NCI-H774 (cell line): ENCODE data around the gene ARHGAP5.

Experiments
- DNase-seq: peaks from one replicate; lab custom pipeline; 2025; lab: John Stamatoyannopoulos, UW

Gene ARHGAP5

DNA sequence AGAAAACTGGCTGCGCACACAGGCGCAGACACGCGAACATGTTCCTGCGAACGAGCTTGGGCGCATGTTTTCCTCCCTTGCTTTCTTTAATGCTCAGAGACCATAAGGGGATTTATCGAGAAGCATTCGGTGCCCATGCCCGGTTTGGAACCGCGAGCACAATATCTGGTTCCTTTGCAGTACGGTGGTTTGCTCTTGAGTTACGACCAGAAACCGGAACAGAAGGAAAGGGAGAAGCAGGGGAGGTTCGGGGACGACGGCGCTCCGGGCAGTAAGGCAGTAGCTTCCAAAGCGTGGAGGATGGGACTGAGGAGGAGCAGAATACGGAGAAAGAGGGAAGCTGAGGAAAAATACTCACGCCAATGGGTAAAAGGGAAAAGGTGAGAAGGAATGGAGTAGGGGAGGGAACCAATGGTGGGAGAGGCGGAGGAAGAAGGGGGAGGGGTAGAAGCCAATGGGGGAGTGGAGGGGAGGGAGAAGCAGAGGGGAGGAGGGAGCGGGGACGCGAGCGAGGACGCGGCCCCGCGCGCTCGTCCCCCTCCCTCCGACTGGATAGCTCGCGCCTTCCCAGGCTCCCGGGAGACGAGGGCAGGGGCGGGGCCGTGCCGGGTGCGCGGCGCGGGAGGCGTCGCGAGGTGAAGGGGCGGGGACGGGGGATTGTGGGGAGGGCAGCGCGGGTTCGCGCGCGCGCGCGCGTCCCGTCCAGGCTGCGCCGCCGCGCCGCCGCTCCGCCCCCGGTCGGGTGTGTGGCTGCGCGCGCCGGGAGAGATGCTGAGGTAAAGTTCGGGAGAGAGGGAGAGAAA is 625 bp upstream of the ARHGAP5 start:
- DNase-seq: peak; percentile 98

DNA sequence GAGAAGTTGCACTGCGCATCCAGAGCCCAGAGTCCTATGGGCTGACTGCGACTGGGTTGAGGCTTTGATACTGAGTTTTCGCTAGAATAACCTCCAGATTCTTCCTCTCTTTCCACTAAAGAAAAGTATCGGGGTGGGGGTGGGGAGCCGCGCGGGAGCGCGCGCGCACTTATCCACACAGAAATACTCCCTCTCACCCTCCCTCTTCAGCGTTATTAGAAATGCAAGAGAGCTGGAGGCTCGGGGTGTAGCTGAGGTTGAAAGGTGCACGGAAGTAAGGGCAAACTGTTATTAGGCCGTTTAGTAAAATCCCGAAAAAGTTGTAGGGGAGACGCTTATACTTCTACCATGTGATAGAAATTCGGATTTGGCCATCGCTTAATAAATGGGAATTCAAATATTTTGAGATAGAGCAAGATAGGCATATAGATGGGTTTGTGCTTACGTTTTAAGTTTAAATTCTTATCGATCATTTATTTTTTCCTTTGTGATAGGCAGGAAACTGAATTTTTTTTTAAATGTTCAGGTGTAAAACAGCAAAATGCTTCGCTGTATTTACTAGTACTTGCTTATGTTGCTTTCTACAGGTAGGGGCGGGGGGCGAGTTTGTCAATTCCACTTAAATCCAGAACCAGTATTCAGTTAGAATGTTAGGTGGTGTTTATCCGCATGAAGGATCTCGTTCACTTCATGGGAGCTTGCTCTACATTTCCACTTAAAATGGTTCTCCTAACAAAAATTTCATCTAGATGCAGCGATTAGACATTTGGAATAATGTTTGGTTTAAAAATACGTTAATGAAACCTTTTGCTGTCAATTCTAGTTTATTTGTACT is 1.1 kb downstream of the ARHGAP5 start:
- peak; percentile 35 for DNase-seq

DNA sequence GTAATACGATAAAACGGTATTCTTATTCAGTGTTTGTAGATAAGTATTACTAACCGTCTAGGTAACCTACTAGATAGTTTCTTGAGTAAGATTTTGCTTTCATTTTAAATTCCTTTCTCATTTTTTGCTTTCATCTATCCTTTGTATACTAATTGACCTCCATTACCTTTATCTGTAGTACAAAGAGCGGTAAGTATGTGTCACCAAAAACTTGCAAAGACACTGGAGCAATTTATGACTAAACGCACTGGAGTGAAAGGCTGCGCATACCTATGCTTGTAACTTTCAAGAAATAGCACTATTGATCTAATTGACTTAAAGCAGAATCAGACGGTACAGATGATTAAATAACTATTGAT is 1.7 kb downstream of the ARHGAP5 start:
- no peak for DNase-seq

DNA sequence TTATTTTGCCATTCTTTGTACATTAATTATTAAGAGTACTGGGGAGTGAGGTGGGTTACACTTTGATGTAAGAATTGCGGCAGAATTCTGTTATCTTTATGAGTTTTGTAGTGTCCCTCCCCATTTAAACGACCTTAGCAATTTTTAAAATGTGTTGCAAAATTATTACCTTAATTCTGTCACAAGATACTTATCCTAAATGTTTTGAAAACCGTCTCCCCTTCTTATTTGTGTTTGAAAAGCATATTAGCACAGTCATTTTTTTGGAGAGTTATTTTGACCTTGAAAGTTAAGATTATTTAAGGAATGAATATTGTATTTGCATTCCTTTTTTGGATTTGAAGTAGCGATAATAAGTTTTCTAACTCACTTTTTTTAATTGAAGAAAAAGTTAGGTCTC is 2.2 kb downstream of the ARHGAP5 start:
- no peak for DNase-seq

DNA sequence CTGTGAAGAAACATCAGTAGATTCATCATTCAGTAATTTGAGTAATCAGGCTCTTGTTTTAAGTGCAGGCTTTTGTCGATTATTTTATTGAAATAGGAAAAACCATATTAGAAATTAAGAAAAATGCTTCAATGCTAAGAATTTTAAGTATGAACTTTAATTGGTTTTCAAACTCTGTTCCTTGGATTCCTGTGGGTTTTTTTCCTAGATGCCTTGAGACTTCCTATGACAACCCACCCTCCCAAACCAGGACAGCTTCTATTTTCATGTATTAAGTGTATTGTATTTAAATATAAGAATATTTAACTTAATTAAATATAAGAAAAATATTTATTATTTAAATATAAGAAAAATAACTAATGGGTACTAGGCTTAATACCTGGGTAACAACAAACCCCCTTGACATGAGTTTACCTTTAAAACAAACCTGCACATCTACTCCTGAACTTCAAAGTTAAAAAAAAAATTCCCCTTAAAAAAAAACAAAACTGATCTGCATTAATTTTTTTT is 3.0 kb downstream of the ARHGAP5 start:
- no peak for DNase-seq

DNA sequence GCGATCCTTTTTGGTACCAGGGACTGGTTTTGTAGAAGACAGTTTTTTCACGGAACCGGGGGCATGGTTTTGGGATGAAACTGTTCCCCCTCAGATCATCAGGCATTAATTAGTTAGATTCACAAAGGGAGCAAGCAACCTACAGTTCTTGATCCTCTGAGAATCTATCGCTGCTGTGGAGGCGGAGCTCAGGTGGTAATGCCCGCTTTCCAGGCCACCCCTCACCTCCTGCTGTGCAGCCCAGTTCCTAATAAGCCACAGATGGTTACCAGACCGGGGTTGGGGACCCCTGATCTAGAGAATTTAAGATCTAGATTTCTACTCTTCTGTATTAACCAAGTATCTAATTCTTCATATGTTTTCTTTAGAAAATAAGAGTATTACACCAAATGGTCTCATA is 4.8 kb downstream of the ARHGAP5 start:
- no peak for DNase-seq

DNA sequence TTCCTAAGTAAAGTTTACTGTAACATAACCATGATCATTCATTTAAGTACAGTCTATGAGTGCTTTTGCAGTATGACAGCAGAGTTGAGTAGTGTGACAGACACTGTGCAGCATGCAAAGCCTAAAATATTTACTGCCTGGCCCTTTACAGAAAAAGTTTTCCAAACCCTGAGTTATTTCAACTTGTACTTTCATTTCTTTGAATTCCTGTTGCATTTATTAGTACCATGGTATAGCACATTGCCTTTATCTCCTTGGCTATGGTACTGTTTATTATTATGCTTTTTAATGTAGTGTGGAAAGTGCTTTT is 6.2 kb downstream of the ARHGAP5 start:
- DNase-seq: no peak

DNA sequence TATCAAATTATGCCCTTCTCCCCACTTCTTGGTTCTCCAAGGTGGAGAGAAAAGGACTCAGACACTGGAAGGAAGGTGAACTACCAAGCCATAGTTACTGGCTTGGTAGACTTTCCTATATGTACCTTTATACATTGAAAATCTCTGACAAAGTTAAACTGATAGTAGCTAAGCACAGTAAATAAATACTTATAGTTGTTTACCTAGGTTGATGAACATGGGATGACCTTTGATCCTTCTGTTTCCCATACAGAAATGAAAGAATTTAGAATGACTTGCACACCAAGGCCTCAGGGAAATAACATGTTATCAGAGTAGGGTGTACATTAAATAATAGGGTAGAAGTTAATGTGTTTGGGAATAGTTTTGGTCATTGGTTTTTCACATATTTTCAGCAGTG is 6.7 kb downstream of the ARHGAP5 start:
- no peak for DNase-seq

DNA sequence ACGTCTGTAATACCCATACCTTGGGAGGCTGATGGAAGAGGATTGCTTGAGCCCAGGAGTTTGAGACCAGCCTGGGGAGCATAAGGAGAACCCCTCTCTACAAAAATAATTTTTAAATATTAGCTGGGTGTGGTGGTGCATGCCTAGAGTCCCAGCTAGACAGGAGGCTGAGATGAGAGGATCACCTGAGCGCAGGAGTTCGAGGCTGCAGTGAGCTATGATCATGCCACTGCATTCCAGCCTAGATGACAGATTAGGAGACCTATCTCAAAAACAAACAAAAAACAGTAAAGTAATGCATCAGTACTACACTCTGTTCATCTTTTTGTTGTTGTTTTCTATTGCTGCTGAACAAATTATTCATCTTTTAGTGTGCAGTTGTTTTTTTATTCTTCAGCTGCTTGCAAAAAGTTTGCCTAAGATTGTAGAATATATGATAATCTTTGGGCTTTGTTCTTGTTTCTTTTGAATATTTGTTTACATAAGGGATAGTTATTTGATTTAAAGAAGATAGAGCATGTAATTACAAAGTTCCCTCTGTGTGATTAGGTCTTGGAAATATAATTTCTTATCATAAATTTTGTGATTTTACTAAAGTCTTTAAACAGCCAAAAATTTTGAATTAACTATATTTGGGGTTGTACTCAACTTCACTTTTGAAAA is 8.2 kb downstream of the ARHGAP5 start:
- no peak for DNase-seq

DNA sequence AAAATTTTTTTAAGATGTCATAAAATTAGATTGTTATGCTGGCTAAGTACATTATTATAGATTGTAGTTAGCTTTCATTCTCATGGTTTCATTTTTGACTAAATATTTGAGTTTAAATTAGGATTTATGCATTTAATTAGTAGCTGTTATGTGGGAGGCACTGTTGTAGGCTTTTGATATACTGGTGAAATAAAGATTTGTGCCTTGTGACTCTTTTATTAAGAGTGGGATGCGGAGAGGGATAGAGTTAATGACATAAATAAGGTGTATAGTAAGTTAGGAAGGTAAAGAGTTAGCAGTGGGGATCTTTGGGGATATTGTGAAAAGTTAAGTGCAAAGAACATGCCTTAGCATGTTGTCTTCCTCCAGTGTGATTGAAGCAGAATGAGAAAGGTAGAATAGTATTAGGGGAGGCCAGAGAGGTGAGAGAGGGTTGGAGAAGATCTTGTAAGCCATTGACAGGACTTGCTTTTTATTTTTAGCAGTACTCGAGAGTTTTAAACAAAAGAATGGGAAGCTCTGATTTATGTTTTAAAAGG is 8.8 kb downstream of the ARHGAP5 start:
- no peak for DNase-seq

DNA sequence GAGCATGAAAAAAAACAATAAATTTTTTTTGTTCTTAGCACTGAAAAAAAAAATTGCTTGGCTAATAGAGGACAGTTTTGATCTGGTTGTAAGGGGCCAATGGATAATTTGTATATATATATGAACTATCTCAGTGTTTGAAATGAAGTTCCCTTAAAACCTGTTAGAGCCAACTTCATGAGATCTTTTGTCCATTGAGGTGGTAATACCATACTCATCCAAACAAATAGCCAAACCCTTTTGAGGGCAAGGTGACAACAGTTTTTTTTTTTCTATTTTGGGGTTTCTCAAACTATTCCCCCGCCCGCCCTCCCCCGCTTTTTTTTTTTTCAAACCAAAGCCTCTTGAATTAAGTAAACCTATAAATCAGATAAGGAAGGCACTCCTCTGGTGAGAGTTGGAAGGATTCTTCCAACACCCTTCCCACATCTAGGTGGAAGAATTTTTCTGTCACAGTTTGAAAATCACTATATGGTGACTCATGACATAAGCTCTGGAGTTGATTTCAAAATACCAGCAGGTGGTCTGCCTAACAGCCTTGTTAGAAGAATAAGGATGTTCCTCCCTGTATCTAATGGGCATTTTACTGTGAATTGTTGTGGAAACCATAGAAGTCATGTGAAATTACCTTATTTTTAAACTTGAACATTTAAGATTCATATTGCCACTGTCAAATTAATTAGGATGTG is 10.2 kb downstream of the ARHGAP5 start:
- DNase-seq: no peak

DNA sequence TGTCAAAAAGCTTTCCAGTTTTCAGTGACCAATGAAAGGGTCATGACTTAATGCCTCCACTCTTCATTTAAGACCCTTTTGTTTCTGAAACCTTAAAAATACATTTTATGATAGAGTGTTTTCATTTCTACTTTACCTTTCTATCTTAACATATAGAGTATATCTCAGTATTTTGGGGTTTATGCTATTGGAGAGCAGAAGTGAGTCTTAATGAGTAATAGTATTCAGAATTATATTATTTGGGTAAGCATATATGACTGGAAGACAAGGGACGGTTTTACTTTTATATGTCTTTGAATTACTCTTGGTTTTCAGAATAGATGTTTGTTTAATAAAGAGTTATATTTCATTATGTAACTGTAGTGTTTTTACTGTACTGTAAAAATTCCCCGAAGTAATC is 10.8 kb downstream of the ARHGAP5 start:
- DNase-seq: no peak

DNA sequence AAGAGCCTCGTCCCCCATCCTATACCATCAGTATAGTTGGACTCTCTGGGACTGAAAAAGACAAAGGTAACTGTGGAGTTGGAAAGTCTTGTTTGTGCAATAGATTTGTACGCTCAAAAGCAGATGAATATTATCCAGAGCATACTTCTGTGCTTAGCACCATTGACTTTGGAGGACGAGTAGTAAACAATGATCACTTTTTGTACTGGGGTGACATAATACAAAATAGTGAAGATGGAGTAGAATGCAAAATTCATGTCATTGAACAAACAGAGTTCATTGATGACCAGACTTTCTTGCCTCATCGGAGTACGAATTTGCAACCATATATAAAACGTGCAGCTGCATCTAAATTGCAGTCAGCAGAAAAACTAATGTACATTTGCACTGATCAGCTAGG is 13.6 kb downstream of the ARHGAP5 start:
- no peak for DNase-seq

DNA sequence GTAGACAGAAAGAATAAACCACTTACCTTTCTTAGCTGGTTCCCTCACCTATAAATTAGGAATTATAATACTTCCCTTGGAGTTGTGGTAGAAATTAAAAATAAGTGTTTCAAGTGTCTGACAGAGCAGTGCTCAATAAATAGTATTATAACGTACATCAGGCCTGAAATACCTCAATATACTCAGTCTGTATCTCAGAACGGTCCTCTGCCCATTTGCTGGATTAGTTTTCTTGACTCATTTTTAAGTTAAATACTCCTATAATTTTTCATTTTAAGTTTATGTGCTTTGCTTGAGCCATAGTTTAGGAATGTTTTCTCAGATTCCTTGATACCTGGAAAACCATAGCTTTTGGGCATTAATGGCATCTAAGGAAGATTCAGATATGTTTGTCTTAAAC is 22.4 kb downstream of the ARHGAP5 start:
- no peak for DNase-seq

DNA sequence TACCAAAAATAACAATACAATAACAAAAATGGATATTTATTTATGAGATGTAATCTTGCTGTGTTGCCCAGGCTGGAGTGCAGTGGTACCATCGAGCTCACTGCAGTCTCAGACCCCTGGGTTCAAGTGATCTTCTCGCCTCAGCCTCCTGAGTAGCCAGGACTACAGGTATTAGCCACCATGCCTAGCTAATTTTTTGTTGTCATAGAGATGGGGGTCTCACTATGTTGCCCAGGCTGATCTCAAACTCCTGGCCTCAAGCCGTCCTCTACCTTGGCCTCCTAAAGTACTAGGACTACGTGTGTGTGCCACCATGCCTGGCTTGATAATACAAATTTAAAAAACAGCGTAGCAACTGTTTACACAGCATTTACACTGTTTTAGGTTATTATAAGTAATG is 23.1 kb downstream of the ARHGAP5 start:
- no peak for DNase-seq

DNA sequence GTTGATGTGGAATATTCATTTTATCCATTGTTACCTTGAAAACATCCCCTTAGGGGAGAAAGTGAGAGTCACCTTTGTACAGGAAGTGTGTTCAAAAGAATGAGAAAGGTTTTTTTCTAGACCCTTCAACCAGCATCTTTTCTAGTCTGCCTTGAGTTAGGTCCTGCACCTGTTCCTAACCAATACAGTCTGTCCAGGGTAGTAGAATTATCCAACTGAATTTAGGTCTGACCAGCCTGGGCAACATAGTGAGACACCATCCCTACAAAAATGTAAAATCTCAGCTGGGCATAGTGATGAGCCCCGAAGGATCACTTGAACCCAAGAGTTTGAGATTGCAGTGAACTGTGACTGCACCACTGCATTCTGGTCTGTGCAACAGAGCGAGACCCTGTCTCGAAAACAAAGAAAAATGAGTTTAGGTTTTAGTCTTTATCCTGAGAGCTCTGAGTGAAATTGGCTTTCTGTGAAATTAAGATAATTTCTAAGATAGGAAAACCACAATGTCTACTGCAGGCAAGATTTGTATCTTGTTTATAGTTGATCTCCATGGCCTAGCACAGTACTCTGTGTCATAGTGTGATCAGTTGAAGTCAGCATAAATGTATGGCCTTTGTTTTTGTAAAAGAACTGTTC is 25.2 kb downstream of the ARHGAP5 start:
- no peak for DNase-seq

DNA sequence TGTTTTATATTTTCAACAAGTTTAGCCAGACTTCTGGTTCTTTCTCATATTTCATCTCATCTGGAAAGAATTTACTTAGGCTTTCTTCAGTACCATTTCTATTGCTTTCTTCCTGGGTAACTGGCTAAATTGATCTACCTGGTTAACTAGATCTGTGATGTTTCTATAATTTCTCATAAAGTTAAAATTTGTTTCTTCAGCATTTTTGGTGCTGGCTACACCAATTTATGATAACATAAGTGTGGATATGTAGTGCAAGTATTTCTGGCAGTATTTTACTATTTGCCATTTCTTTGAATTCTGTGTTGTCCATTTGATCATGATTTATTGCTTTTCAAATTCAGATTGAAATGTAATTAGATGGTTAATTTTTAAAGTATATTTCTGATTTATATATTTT is 25.9 kb downstream of the ARHGAP5 start:
- no peak for DNase-seq

DNA sequence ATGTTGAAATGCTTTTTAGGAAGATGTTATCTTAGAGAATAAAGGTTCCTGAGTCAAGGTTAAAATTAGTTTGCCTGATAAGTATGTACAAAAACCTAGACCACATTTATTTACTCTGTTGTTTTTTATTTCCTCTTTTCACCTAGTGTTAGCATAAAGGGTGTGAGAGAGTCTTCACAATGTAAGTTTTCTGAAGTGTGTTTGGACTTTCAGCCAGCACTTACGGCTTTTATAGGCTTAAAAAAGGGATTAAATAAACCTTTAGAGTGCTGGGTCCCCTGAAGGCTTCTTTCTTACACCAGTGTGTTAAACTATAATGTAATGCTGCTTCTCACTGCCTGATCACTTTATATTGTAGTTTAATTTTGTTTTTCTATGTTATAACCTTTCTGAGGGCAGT is 27.2 kb downstream of the ARHGAP5 start:
- no peak for DNase-seq

DNA sequence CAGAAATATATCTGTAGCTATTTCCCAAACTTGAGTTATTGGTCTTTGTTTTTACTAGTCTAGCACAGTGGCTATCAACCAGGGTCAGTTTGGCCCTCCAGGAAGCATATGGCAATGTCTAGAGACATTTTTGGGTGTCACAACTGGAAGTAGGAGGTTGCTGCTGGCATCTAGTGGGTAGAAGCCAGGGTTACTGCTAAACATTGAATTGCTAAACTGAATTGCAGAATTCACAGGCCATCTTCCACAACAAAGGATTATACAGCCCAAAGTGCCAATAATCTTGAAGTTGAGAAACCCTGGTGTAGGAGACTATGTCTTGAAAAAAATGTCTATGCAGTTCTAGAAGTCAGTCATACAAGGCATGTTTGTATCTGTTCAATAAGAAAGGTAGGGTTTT is 27.7 kb downstream of the ARHGAP5 start:
- DNase-seq: no peak

DNA sequence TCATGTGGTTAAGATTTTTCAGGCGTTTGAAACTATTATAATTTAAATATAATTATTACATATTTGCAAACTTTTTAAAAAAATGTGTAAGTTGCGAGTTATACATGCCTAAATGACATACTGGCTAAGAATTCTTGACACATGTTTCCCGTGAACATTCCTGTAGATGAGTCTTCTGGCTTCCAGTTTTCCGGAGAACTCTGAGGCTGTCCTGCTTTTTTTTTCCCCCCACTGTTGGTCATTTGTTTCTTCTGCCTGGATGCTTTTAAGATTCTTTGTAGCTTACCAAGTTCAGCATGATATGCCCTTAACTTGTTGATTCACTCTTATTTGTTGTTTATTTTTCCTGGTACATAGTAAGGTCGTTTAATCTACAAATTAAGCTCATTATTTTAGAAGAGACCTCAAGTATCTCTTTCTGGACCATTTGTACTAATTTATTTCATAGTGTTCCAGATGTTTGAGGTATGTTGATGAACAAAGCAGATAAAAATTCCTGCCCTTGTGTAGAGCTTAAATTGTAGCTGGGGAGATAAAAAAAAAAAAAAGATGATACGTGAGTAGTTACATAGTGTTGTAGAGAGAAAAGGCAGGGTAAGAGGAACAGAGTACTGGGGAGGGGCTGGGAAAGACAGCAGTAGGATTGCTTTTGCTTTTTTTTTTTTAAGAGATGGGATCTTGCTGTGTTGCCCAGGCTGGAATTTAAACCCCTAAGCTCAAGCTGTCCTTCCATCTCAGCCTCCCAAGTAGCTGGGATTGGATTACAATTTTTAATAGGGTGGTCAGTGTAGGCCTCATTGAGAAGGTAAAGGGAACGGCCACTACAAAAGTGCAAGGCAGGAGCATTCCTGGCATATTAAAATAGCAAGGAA is 32.8 kb downstream of the ARHGAP5 start:
- DNase-seq: no peak

DNA sequence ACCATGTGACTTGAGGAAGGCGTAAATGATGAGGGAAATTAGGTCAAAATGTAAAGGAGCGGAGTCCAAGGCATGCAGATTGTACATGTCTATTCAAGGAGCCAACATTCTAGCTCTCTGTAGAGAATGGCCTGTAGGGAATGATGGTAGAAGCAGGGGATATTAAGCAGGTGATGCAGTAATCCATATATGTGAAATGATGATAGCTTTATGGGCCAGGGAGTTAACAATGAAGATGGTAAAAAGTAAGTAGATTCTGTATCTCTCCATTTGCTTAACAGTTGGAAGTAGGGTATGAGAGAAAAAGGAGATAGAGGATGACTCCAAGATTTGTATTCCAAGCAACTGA is 33.4 kb downstream of the ARHGAP5 start:
- no peak for DNase-seq
